ENCODE results near the gene DOCK4. TPM values are rescaled to one million over a fixed set of nuclear protein-coding genes. Genes with fewer than 3 reads are reported as not detected.

Gene DOCK4
- total and polyA plus RNA-seq, 2 donors from 2014 or later = 3.2 to 38.9 TPM

DNA sequence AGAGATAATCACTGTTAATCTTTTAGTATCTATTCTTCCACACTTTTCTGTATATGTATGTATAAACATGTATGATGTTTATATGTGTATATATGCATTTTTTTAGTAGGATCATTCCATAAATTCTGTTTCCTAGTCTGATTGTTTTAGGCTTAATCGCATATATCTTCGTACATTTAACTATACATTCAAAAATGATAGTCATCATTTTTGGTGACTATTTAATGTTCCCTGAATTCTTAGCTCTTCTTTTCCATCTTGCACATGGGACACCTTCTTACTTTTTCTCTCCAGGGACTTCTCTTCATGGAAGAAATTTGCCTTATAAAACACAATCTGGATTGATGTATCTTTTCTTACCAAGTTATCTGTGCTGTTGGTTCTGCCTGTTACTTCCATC lies 42.4 kb upstream of the DOCK4 start:
- H3K9me3 ChIP-seq (ENCODE audit: control insufficient read depth in 2 of 3, insufficient read depth in 1 of 3, low read length in 3 of 3) = no peaks in the 10 kb centered on the region
- H3K36me3 ChIP-seq (ENCODE audit: control insufficient read depth in 2 of 3, insufficient read depth in 3 of 3, low read length in 3 of 3) = no peaks in the 10 kb centered on the region
- TF ChIP-seq CTCF (IDR thresholded peaks at IDR 0.05; ENCODE audit: borderline replicate concordance, extremely low read depth, insufficient read depth) = no peak
- no peak overlapping the region for H3K4me3 ChIP-seq (ENCODE audit: low read length in 3 of 3)
- no peak overlapping the region for H3K27ac ChIP-seq (ENCODE audit: low read depth in 2 of 2, low read length in 2 of 2)
- no peaks in the 10 kb centered on the region for H3K4me1 ChIP-seq (ENCODE audit: control insufficient read depth in 2 of 3, insufficient read depth in 2 of 3, low read depth in 1 of 3, low read length in 3 of 3)
- no peak overlapping the region for H3K9ac ChIP-seq (ENCODE audit: low read length in 3 of 3)
- FAIRE-seq = no peak
- no peak for DNase-seq
- intact Hi-C loops (cut with DNase I) = no loop called here
- H3K27me3 ChIP-seq (ENCODE audit: control insufficient read depth, insufficient read depth, low read length) = no peaks in the 10 kb centered on the region

DNA sequence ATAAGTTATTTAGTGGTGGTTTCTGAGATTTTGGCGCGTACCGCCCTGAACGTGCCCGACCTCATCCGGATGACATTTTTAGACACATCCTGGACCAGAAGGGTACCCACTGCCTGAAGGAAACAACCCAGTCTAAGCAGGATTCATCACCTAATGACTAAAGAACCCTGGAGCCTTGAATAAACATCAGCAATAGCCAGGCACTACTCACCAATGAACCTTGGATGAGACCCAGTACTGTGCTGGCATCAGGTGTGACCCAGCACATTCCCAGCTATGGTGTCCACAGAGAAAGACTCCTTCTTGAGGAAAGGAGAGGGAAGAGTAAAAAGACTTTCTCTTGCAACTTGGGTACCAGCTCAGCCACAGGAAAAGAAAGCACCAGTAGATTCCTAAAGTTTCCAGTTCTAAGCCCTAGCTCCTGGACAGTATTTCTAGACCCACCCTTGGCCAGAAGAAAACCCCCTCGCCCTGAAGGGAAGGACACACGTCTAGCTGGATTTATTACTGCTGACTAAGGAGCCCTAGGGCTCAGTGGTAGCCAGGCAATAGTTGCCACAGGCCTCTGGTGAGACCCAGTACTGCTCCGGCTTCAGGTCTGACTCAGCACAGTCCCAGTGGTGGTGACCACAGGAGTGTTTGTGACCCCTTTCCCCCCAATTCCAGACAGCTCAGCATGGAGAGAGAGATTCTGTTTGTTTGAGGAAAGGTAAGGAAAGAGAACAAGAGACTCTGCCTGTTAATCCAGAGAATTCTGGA lies 32.8 kb upstream of the DOCK4 start:
- H3K4me3 ChIP-seq (ENCODE audit: low read length in 3 of 3) = no peak overlapping the region
- H3K9ac ChIP-seq (ENCODE audit: low read length in 3 of 3) = no peak overlapping the region
- TF ChIP-seq CTCF (IDR thresholded peaks at IDR 0.05; ENCODE audit: borderline replicate concordance, extremely low read depth, insufficient read depth) = no peak
- H3K4me1 ChIP-seq (ENCODE audit: control insufficient read depth in 2 of 3, insufficient read depth in 2 of 3, low read depth in 1 of 3, low read length in 3 of 3) = no peaks in the 10 kb centered on the region
- intact Hi-C loops (cut with DNase I) = no loop called here
- FAIRE-seq = no peak
- H3K27ac ChIP-seq (ENCODE audit: low read depth in 2 of 2, low read length in 2 of 2) = no peak overlapping the region
- peaks cover 0 to 2% (median 0%) of the 10 kb centered on the region in 3 donors for H3K36me3 ChIP-seq (ENCODE audit: control insufficient read depth in 2 of 3, insufficient read depth in 3 of 3, low read length in 3 of 3)
- peaks cover 0 to 1% (median 0%) of the 10 kb centered on the region in 3 donors for H3K9me3 ChIP-seq (ENCODE audit: control insufficient read depth in 2 of 3, insufficient read depth in 1 of 3, low read length in 3 of 3)
- DNase-seq = no peak
- no peaks in the 10 kb centered on the region for H3K27me3 ChIP-seq (ENCODE audit: control insufficient read depth, insufficient read depth, low read length)

DNA sequence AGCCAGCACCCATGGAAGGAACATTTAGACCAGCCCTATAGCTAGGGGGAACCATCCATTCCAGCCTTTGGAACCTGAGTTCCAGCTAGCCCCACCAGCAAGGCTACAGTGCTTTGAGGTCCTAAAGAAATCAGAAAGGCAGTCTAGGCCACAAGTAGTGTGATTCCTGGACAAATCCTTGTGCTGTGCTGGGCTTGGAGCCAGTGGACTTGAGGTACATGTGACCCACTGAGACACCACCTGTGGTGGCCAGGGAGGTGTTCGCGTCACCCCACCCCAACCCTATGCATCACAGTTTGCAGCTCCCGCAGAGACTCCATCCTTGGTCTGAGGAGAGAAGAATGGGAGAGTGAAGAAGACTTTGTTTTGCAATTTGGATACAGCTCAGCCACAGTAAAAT lies 32.1 kb upstream of the DOCK4 start:
- no peaks in the 10 kb centered on the region for H3K4me1 ChIP-seq (ENCODE audit: control insufficient read depth in 2 of 3, insufficient read depth in 2 of 3, low read depth in 1 of 3, low read length in 3 of 3)
- peaks cover 0 to 1% (median 0%) of the 10 kb centered on the region in 3 donors for H3K9me3 ChIP-seq (ENCODE audit: control insufficient read depth in 2 of 3, insufficient read depth in 1 of 3, low read length in 3 of 3)
- no peak for TF ChIP-seq CTCF (IDR thresholded peaks at IDR 0.05; ENCODE audit: borderline replicate concordance, extremely low read depth, insufficient read depth)
- H3K4me3 ChIP-seq (ENCODE audit: low read length in 3 of 3) = no peak overlapping the region
- no peak overlapping the region for H3K9ac ChIP-seq (ENCODE audit: low read length in 3 of 3)
- H3K27me3 ChIP-seq (ENCODE audit: control insufficient read depth, insufficient read depth, low read length) = no peaks in the 10 kb centered on the region
- no peak for DNase-seq
- no peak overlapping the region for H3K27ac ChIP-seq (ENCODE audit: low read depth in 2 of 2, low read length in 2 of 2)
- peaks cover 0 to 2% (median 0%) of the 10 kb centered on the region in 3 donors for H3K36me3 ChIP-seq (ENCODE audit: control insufficient read depth in 2 of 3, insufficient read depth in 3 of 3, low read length in 3 of 3)
- FAIRE-seq = no peak
- intact Hi-C loops (cut with DNase I) = no loop called here

Measured in kidney (tissue), 14 donors.